GM23248 (cell line): Measurements from ENCODE around the gene GSTM5. TPM values are rescaled to one million over a fixed set of nuclear protein-coding genes. Genes with fewer than 3 reads are reported as not detected.
"Not testable (repeated sequence)": the region's sequence is repeated elsewhere in the genome, so short reads cannot be mapped to it uniquely, and the experiment has no call there.

ENCODE experiments used
- DNase-seq: peaks from one replicate; pipeline ENCODE4 v3.0.0-alpha.2; 2015
- H2AFZ ChIP-seq: fragments of 200-600 bp; sonication (generic); 2 replicates; pipeline ENCODE4 v1.6.1; 2016; ENCODE audit warnings: antibody characterized with exemption
- H3F3A ChIP-seq: fragments of 200-600 bp; sonication (generic); 2 replicates; pipeline ENCODE4 v1.6.1; 2016; ENCODE audit warnings: mild to moderate bottlenecking, antibody characterized with exemption, mixed run types; ENCODE audit not compliant: insufficient read depth
- H3K27ac ChIP-seq: fragments of 200-600 bp; sonication (generic); 2 replicates; pipeline ENCODE4 v1.5.1; 2016; ENCODE audit warnings: mild to moderate bottlenecking
- H3K27me3 ChIP-seq: fragments of 200-600 bp; sonication (generic); replicated peaks from 2 replicates; pipeline ENCODE4 v1.6.1; 2016; ENCODE audit warnings: mild to moderate bottlenecking; ENCODE audit not compliant: insufficient read depth
- H3K36me3 ChIP-seq: fragments of 200-600 bp; sonication (generic); 2 replicates; pipeline ENCODE4 v1.6.1; 2016; ENCODE audit warnings: low read depth, mild to moderate bottlenecking
- H3K4me1 ChIP-seq: fragments of 200-600 bp; sonication (generic); 2 replicates; pipeline ENCODE4 v1.6.1; 2016; ENCODE audit warnings: mild to moderate bottlenecking; ENCODE audit not compliant: insufficient read depth
- H3K4me2 ChIP-seq: fragments of 200-600 bp; sonication (generic); one replicate; pipeline ENCODE4 v1.6.1; 2016; ENCODE audit warnings: mild to moderate bottlenecking; ENCODE audit not compliant: unreplicated experiment
- H3K4me3 ChIP-seq: fragments of 200-600 bp; sonication (generic); 2 replicates; pipeline ENCODE4 v1.5.1; 2016; ENCODE audit warnings: mild to moderate bottlenecking
- H3K79me2 ChIP-seq: fragments of 200-600 bp; sonication (generic); 2 replicates; pipeline ENCODE4 v1.6.1; 2016; ENCODE audit warnings: mild to moderate bottlenecking; ENCODE audit not compliant: insufficient read depth
- H3K9ac ChIP-seq: fragments of 200-600 bp; sonication (generic); 2 replicates; pipeline ENCODE4 v1.6.1; 2016; ENCODE audit warnings: mild to moderate bottlenecking
- H3K9me2 ChIP-seq: fragments of 200-600 bp; sonication (generic); 2 replicates; pipeline ENCODE4 v1.6.1; 2016; ENCODE audit warnings: mixed run types, mild to moderate bottlenecking, moderate library complexity; ENCODE audit not compliant: insufficient read depth
- H3K9me3 ChIP-seq: fragments of 200-600 bp; sonication (generic); one replicate; pipeline ENCODE4 v1.6.1; 2017; ENCODE audit warnings: low read depth
- H4K20me1 ChIP-seq: fragments of 200-600 bp; sonication (generic); 2 replicates; pipeline ENCODE4 v1.6.0; 2016; ENCODE audit not compliant: insufficient read depth
- EZH2 ChIP-seq: fragments of 200-600 bp; sonication (generic); IDR thresholded peaks from 2 replicates; pipeline ENCODE4 v1.6.1; 2018; ENCODE audit warnings: antibody characterized with exemption, mild to moderate bottlenecking; ENCODE audit not compliant: insufficient read depth, poor library complexity, severe bottlenecking
- EZH2phosphoT487 ChIP-seq: fragments of 200-600 bp; sonication (generic); IDR thresholded peaks from 2 replicates; pipeline ENCODE4 v1.6.1; 2018; ENCODE audit warnings: antibody characterized with exemption, moderate library complexity, mild to moderate bottlenecking, low read depth; ENCODE audit not compliant: insufficient read depth
- WGBS, 2 experiments: methylation state at CpG; one replicate each; pipeline ENCODE4 v1.1.6; 2015 to 2017; ENCODE audit warnings: low lambda C conversion rate in 2 of 2, low coverage in 1 of 2; ENCODE audit errors: missing lambda C conversion rate in 2 of 2; 5-methylcytosine and 5-hydroxymethylcytosine counted together
- in situ Hi-C: fragments of 300-500 bp; cut with MboI; formaldehyde crosslinking; loops from 2 replicates; pipeline ENCODE4 v1.15.0; 2020
- polyA plus RNA-seq: library from polyadenylated mRNA; unstranded; fragments of >200 nt; fragmentation: Nextera tagmentation; extraction: Ambion mirVana; gene quantifications from 2 replicates; pipeline ENCODE4 v1.2.1, GENCODE V29; 2016
- total RNA-seq: library from RNA; depleted of rRNA; stranded (reverse); fragments of >200 nt; shearing (Covaris generic); gene quantifications from 2 replicates; pipeline ENCODE4 v1.2.3, GENCODE V29; 2014

GSTM5 gene
- total and polyA plus RNA-seq, 2 experiments from 2014 or later, result 2.4 to 2.5 TPM

DNA sequence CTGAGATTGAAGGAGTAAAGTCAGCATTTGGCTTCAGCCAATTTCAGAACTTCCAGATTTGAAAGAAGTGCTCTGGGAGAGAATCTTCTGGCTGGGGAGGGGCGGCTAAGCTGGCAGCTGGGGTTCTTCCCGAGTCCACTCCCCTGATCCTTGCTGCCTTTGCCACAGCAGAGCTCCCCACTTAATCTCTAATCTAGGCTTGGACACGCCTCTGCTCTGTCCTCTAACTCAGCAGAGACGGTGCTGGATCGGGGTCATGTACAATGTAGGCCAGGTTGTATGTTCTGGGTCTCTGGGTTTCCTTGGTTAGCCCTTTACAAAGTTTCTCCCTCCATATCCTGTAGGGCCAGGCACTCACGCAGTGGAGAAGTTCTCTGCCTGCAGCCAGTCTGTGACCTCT is 38.9 kb downstream of the GSTM5 start:
- peaks cover 10% of the 10 kb centered on the region; the same call in 1 of the 2 replicates for H3K27me3 ChIP-seq
- WGBS, 2 experiments, result 68 to 72% methylated on average over 6 of the region's 6 CpGs
- in situ Hi-C loops, result loop anchor here (10.0 kb wide), 1 partner anchor 106 kb away; no protein-coding TSS in a partner anchor

GRCh38 chr1:109751531-109752260 is 39.6 kb downstream of the GSTM5 start:
- in situ Hi-C loops, result loop anchor here (10.0 kb wide), 1 partner anchor 107 kb away; no protein-coding TSS in a partner anchor
- Histone ChIP-seq H3K27me3 (peaks cover 10% of the 10 kb centered on the region; the same call in 1 of the 2 replicates), H3K4me3 (no peak overlapping the region), H3K9ac (no peak overlapping the region), H3F3A (no peaks in the 10 kb centered on the region), H3K4me2 (no peak overlapping the region), H3K36me3 (no peaks in the 10 kb centered on the region), H3K4me1 (no peaks in the 10 kb centered on the region), H3K79me2 (no peaks in the 10 kb centered on the region), H3K9me2 (no peaks in the 10 kb centered on the region), H3K27ac (no peak overlapping the region), H4K20me1 (no peaks in the 10 kb centered on the region), H2AFZ (no peak overlapping the region), H3K9me3 (no peaks in the 10 kb centered on the region)
- DNase-seq, result no peak
- TF ChIP-seq EZH2, result no peak
- no peak for TF ChIP-seq EZH2phosphoT487
- WGBS, 2 experiments, result 70 to 72% methylated on average over 12 of the region's 12 CpGs

More for the DNA sequence above, 38.9 kb downstream of the GSTM5 start:
- no peaks in the 10 kb centered on the region for H3K4me1 ChIP-seq
- H3K36me3 ChIP-seq, result no peaks in the 10 kb centered on the region
- no peak for DNase-seq
- H3K9me2 ChIP-seq, result no peaks in the 10 kb centered on the region
- H3K79me2 ChIP-seq, result no peaks in the 10 kb centered on the region
- H3K4me3 ChIP-seq, result no peak overlapping the region
- no peak overlapping the region for H3K4me2 ChIP-seq
- H3K9me3 ChIP-seq, result no peaks in the 10 kb centered on the region
- no peaks in the 10 kb centered on the region for H3F3A ChIP-seq
- H2AFZ ChIP-seq, result no peak overlapping the region
- no peak overlapping the region for H3K9ac ChIP-seq
- H3K27ac ChIP-seq, result no peak overlapping the region
- no peaks in the 10 kb centered on the region for H4K20me1 ChIP-seq
- no peak for TF ChIP-seq EZH2phosphoT487
- no peak for TF ChIP-seq EZH2

GRCh38 chr1:109754738-109755137 is 42.7 kb downstream of the GSTM5 start:
- WGBS, 2 experiments, result 73 to 75% methylated on average over 2 of the region's 2 CpGs
- Histone ChIP-seq H4K20me1 (no peaks in the 10 kb centered on the region), H3K27me3 (peaks cover under 1% of the 10 kb centered on the region; the same call in 1 of the 2 replicates), H3K27ac (no peak overlapping the region), H3K4me2 (no peak overlapping the region), H3K9ac (no peak overlapping the region), H3F3A (no peaks in the 10 kb centered on the region), H3K79me2 (no peaks in the 10 kb centered on the region), H3K9me3 (no peaks in the 10 kb centered on the region), H3K9me2 (no peaks in the 10 kb centered on the region), H3K36me3 (no peaks in the 10 kb centered on the region), H3K4me3 (no peak overlapping the region), H3K4me1 (no peaks in the 10 kb centered on the region), H2AFZ (no peak overlapping the region)
- TF ChIP-seq EZH2phosphoT487 (no peak), EZH2 (no peak)
- no peak for DNase-seq
- in situ Hi-C loops, result loop anchor here (10.0 kb wide), 1 partner anchor 110 kb away; no protein-coding TSS in a partner anchor

DNA sequence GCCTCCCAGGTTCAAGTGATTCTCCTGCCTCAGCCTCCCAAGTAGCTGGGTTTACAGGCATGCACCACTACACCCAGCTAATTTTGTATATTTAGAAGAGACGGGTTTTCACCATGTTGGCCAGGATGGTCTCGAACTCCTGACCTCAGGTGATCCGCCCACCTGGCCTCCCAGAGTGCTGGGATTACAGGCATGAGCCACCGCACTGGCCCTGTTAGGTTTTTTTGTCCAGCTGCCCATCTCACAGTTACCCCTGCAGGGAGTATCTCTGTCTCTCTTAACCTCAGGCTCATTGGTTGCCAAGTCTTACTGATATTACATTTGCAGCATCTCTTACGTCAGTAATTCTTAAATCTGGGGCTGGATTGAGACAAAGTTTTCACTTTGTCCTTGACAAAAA is 44.3 kb downstream of the GSTM5 start:
- not testable (repeated sequence) for H2AFZ ChIP-seq, H3K36me3 ChIP-seq, H3K4me2 ChIP-seq, H3K79me2 ChIP-seq, H3K27ac ChIP-seq, H3K9me3 ChIP-seq, H3K9me2 ChIP-seq, H3K4me1 ChIP-seq, DNase-seq, H3K9ac ChIP-seq, H3F3A ChIP-seq, H3K4me3 ChIP-seq, H4K20me1 ChIP-seq, H3K27me3 ChIP-seq
- WGBS, 2 experiments, result 83 to 95% methylated on average over 5 of the region's 5 CpGs
- in situ Hi-C loops, result loop anchor here (10.0 kb wide), 1 partner anchor 112 kb away; no protein-coding TSS in a partner anchor
